ENCODE measurements around the gene MSRB3.

- TF ChIP-seq EP300 (IDR thresholded peaks at IDR 0.05; ENCODE audit: low read depth) (no peak), CTCF (IDR thresholded peaks at IDR 0.05) (no peak), POLR2A (IDR thresholded peaks at IDR 0.05) (no peak)
Observed at GRCh38 chr12:65461017-65461416, 182.5 kb downstream of the MSRB3 start.
